Caco-2 (cell line): ENCODE data around the gene MSH3. TPM values are rescaled to one million over a fixed set of nuclear protein-coding genes. Genes with fewer than 3 reads are reported as not detected.

ENCODE experiments used
- BruUV-seq: library from RNA; stranded (reverse); fragments of 400-500 nt; replicated peaks from 2 replicates; lab custom pipeline; 2021; lab: Mats Ljungman, UMichigan
- CTCF ChIA-PET: fragments of 300-600 bp; sonication (Branson Sonifier 250); formaldehyde crosslinking; loops from one replicate; lab custom pipeline; 2022; ENCODE audit warnings: antibody characterized with exemption; lab: Charles Lee
- POLR2A ChIA-PET: fragments of 300-600 bp; sonication (Branson Sonifier 250); formaldehyde crosslinking; loops from one replicate; lab custom pipeline; 2022; ENCODE audit warnings: antibody characterized with exemption; lab: Charles Lee
- DNase-seq, 2 experiments: peaks; one replicate each; pipeline versions ENCODE4 v3.0.0 to v3.0.0-alpha.2; 2020 to 2022
- H3K27me3 ChIP-seq: replicated peaks from 2 replicates; pipeline ENCODE4 v1.6.0; 2011; ENCODE audit warnings: low read length; ENCODE audit not compliant: control insufficient read depth, insufficient read depth
- H3K36me3 ChIP-seq: 2 replicates; pipeline ENCODE4 v1.5.1; 2011; ENCODE audit warnings: low read length; ENCODE audit not compliant: control insufficient read depth, insufficient read depth
- H3K4me1 ChIP-seq: fragments of 250-450 bp; sonication (Bioruptor Pico); 2 replicates; pipeline ENCODE4 v1.5.1; 2020; ENCODE audit warnings: mild to moderate bottlenecking
- H3K4me3 ChIP-seq: 2 replicates; pipeline ENCODE4 v1.5.1; 2011; ENCODE audit warnings: low read depth, mild to moderate bottlenecking, control low read depth, low read length
- H3K9me3 ChIP-seq: fragments of 250-450 bp; sonication (Bioruptor Pico); 2 replicates; pipeline ENCODE4 v1.5.1; 2020; ENCODE audit warnings: mild to moderate bottlenecking, moderate library complexity
- H3K27ac Mint-ChIP-seq: one replicate; pipeline ENCODE4 v1.8.0; 2022; ENCODE audit warnings: mixed read lengths; ENCODE audit not compliant: unreplicated experiment
- H3K27me3 Mint-ChIP-seq: one replicate; pipeline ENCODE4 v1.8.0; 2022; ENCODE audit warnings: mixed read lengths; ENCODE audit not compliant: insufficient read depth, unreplicated experiment
- H3K36me3 Mint-ChIP-seq: one replicate; pipeline ENCODE4 v1.8.0; 2022; ENCODE audit warnings: mild to moderate bottlenecking, mixed read lengths; ENCODE audit not compliant: insufficient read depth, unreplicated experiment
- H3K4me1 Mint-ChIP-seq: one replicate; pipeline ENCODE4 v1.8.0; 2022; ENCODE audit warnings: low read depth, mixed read lengths; ENCODE audit not compliant: unreplicated experiment
- H3K4me3 Mint-ChIP-seq: one replicate; pipeline ENCODE4 v1.8.0; 2022; ENCODE audit warnings: mild to moderate bottlenecking, moderate library complexity, mixed read lengths; ENCODE audit not compliant: unreplicated experiment
- H3K9me3 Mint-ChIP-seq: one replicate; pipeline ENCODE4 v1.8.0; 2022; ENCODE audit warnings: mixed read lengths; ENCODE audit not compliant: unreplicated experiment
- CTCF ChIP-seq, 2 experiments: fragments of 200-600 bp in 1 of 2; IDR thresholded peaks; 1 replicate in 1 of 2; 2 replicates in 1 of 2; pipeline versions ENCODE4 v1.5.1 to v1.8.0; 2011 to 2022; ENCODE audit warnings: antibody characterized with exemption in 1 of 2, control low read depth in 1 of 2, inconsistent platforms in 1 of 2, low read depth in 1 of 2, low read length in 1 of 2, mild to moderate bottlenecking in 1 of 2, moderate library complexity in 1 of 2; ENCODE audit not compliant: insufficient read depth in 1 of 2, severe bottlenecking in 1 of 2, unreplicated experiment in 1 of 2
- intact Hi-C: fragments of 100-400 bp; cut with micrococcal nuclease; formaldehyde crosslinking; loops from one replicate; pipeline ENCODE4 v1.10.0; 2022; ENCODE audit not compliant: unreplicated experiment
- total RNA-seq: library from RNA; stranded (reverse); gene quantifications from 2 replicates; pipeline ENCODE4 v1.2.3, GENCODE V29; 2022

The MSH3 gene
- total RNA-seq, 1 experiment from 2014 or later, result 17.1 TPM

GRCh38 chr5:80634193-80634592 lies 20.3 kb upstream of the MSH3 start:
- DNase-seq, result no peak
- ChIA-PET CTCF (no interaction called here), POLR2A (no interaction called here)
- Mint-ChIP-seq H3K4me1 (peaks cover 12% of the 10 kb centered on the region), H3K27ac (no peak overlapping the region), H3K36me3 (peaks cover 45% of the 10 kb centered on the region), H3K4me3 (no peak overlapping the region), H3K9me3 (no peaks in the 10 kb centered on the region), H3K27me3 (no peaks in the 10 kb centered on the region)
- BruUV-seq, result no TSS peak
- Histone ChIP-seq H3K4me1 (no peaks in the 10 kb centered on the region), H3K4me3 (no peak overlapping the region), H3K36me3 (no peaks in the 10 kb centered on the region), H3K9me3 (no peaks in the 10 kb centered on the region), H3K27me3 (no peaks in the 10 kb centered on the region)
- intact Hi-C loops, result no loop called here
- TF ChIP-seq CTCF (IDR thresholded peaks at IDR 0.05; ENCODE audit: insufficient read depth in 1 of 2, low read depth in 1 of 2, low read length in 1 of 2, severe bottlenecking in 1 of 2, unreplicated experiment in 1 of 2), result no peak

- BruUV-seq, result no TSS peak
Observed at GRCh38 chr5:80641353-80641752, 13.1 kb upstream of the MSH3 start.

GRCh38 chr5:80644900-80645299 lies 9.6 kb upstream of the MSH3 start:
- no TSS peak for BruUV-seq
- Mint-ChIP-seq H3K9me3 (no peaks in the 10 kb centered on the region), H3K4me3 (no peak overlapping the region), H3K27ac (no peak overlapping the region), H3K4me1 (peaks cover 4% of the 10 kb centered on the region), H3K27me3 (no peaks in the 10 kb centered on the region), H3K36me3 (peaks cover 54% of the 10 kb centered on the region)
- no peak for TF ChIP-seq CTCF (IDR thresholded peaks at IDR 0.05; ENCODE audit: insufficient read depth in 1 of 2, low read depth in 1 of 2, low read length in 1 of 2, severe bottlenecking in 1 of 2, unreplicated experiment in 1 of 2)
- no peak for DNase-seq
- intact Hi-C loops, result no loop called here
- ChIA-PET POLR2A (no interaction called here), CTCF (no interaction called here)
- H3K9me3 ChIP-seq, result no peaks in the 10 kb centered on the region
- H3K4me3 ChIP-seq, result no peak overlapping the region
- no peaks in the 10 kb centered on the region for H3K27me3 ChIP-seq
- no peaks in the 10 kb centered on the region; the same call in 1 of the 2 replicates for H3K4me1 ChIP-seq
- no peaks in the 10 kb centered on the region for H3K36me3 ChIP-seq

More at GRCh38 chr5:80641353-80641752, 13.1 kb upstream of the MSH3 start:
- H3K4me3 Mint-ChIP-seq, result no peak overlapping the region
- POLR2A ChIA-PET, result no interaction called here
- Histone ChIP-seq H3K4me3 (no peak overlapping the region), H3K4me1 (no peaks in the 10 kb centered on the region; the same call in 1 of the 2 replicates), H3K27me3 (no peaks in the 10 kb centered on the region), H3K36me3 (no peaks in the 10 kb centered on the region), H3K9me3 (no peaks in the 10 kb centered on the region)
- H3K9me3 Mint-ChIP-seq, result no peaks in the 10 kb centered on the region
- CTCF ChIA-PET, result no interaction called here
- TF ChIP-seq CTCF (IDR thresholded peaks at IDR 0.05; ENCODE audit: insufficient read depth in 1 of 2, low read depth in 1 of 2, low read length in 1 of 2, severe bottlenecking in 1 of 2, unreplicated experiment in 1 of 2), result no peak
- H3K27me3 Mint-ChIP-seq, result no peaks in the 10 kb centered on the region
- peaks cover 4% of the 10 kb centered on the region for H3K4me1 Mint-ChIP-seq
- H3K27ac Mint-ChIP-seq, result no peak overlapping the region
- H3K36me3 Mint-ChIP-seq, result peaks cover 57% of the 10 kb centered on the region
- intact Hi-C loops, result no loop called here
- DNase-seq, result no peak
